DOHH2 (cell line): ENCODE results near the gene KANK4.

Experiments used
- H3F3A ChIP-seq: fragments of 200-600 bp; sonication (generic), shearing (Covaris generic); 2 replicates; pipeline ENCODE4 v1.6.0; 2016; ENCODE audit warnings: antibody characterized with exemption, mild to moderate bottlenecking; ENCODE audit not compliant: control insufficient read depth, insufficient read depth
- H3K27ac ChIP-seq: fragments of 200-600 bp; sonication (generic); 2 replicates; pipeline ENCODE4 v1.5.1; 2014; ENCODE audit warnings: low read depth, mild to moderate bottlenecking, low read length, moderate library complexity
- H3K27me3 ChIP-seq: fragments of 200-600 bp; sonication (generic); 2 replicates; pipeline ENCODE4 v1.6.1; 2014; ENCODE audit warnings: mild to moderate bottlenecking, low read length, mixed read lengths; ENCODE audit not compliant: control insufficient read depth
- H3K36me3 ChIP-seq: fragments of 200-600 bp; sonication (generic); 2 replicates; pipeline ENCODE4 v1.6.1; 2014; ENCODE audit warnings: mild to moderate bottlenecking, low read length, moderate library complexity, mixed read lengths; ENCODE audit not compliant: control insufficient read depth
- H3K4me1 ChIP-seq: fragments of 200-600 bp; sonication (generic); 2 replicates; pipeline ENCODE4 v1.6.1; 2014; ENCODE audit warnings: mild to moderate bottlenecking, low read length, mixed read lengths; ENCODE audit not compliant: control insufficient read depth
- H3K4me2 ChIP-seq: fragments of 200-600 bp; sonication (generic); 2 replicates; pipeline ENCODE4 v1.6.0; 2014; ENCODE audit warnings: mild to moderate bottlenecking, low read length, moderate library complexity
- H3K4me3 ChIP-seq: fragments of 200-600 bp; sonication (generic); 2 replicates; pipeline ENCODE4 v1.5.1; 2014; ENCODE audit warnings: mild to moderate bottlenecking, low read length, mixed read lengths
- H3K79me2 ChIP-seq: fragments of 200-600 bp; sonication (generic); 2 replicates; pipeline ENCODE4 v1.6.1; 2014; ENCODE audit warnings: mild to moderate bottlenecking, low read length, mixed read lengths; ENCODE audit not compliant: control insufficient read depth
- H3K9me2 ChIP-seq: fragments of 200-600 bp; sonication (generic); replicated peaks from 2 replicates; pipeline ENCODE4 v1.6.1; 2014; ENCODE audit warnings: mild to moderate bottlenecking, low read length, mixed read lengths; ENCODE audit not compliant: control insufficient read depth
- H3K9me3 ChIP-seq: fragments of 200-600 bp; sonication (generic); 2 replicates; pipeline ENCODE4 v1.6.1; 2014; ENCODE audit warnings: antibody characterized with exemption, low read length, mixed read lengths; ENCODE audit not compliant: control insufficient read depth, insufficient read depth
- H4K20me1 ChIP-seq: fragments of 200-600 bp; sonication (generic); 2 replicates; pipeline ENCODE4 v1.6.0; 2014; ENCODE audit warnings: low read depth, mild to moderate bottlenecking, antibody characterized with exemption, low read length, moderate library complexity; ENCODE audit not compliant: control insufficient read depth, insufficient read depth
- EZH2phosphoT487 ChIP-seq: fragments of 200-600 bp; sonication (generic); IDR thresholded peaks from 2 replicates; pipeline ENCODE4 v1.6.1; 2017; ENCODE audit warnings: borderline replicate concordance, mild to moderate bottlenecking, antibody characterized with exemption, low read length, moderate library complexity, mixed read lengths
- TF ChIP-seq, protein P1 (sequence below): fragments of 200-600 bp; sonication (generic); IDR thresholded peaks from one replicate; pipeline ENCODE4 v1.5.1; 2014; ENCODE audit warnings: antibody characterized with exemption, mild to moderate bottlenecking, low read depth, low read length; ENCODE audit not compliant: poor library complexity, severe bottlenecking

The KANK4 gene

DNA sequence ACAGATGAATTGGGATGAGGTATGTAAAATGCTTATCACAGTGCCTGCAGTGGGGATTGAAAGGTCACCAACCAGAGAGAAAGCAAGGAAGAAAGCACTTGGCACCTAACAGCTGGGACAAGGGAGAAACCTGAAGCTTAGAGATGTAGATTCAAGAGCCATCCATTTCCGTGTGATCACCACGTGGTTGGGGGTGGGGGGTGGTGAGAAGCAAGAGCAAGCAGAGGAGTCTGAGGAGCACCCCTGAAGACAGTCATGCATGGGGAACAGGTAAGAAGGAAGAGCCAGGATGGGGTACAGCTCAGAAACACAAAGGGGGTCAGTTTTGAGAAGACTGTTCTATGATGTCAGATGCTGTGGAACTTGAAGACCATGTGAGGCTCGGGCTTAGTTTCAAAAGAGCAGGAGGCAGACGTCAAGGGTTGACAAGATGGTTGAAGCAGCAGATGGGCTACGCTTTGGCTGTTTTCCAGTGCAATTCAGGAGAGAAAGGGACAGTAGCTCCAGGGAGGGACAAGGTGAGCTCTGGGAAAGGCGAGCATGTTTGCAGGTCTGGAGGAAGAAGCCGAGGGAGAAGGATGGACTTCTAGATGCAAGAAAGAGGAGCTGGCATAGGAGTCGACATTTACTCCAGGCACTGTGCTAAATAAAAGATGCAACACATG, 17.4 kb downstream of the KANK4 start:
- TF ChIP-seq EZH2phosphoT487 = no peak
- TF ChIP-seq, protein P1, sequence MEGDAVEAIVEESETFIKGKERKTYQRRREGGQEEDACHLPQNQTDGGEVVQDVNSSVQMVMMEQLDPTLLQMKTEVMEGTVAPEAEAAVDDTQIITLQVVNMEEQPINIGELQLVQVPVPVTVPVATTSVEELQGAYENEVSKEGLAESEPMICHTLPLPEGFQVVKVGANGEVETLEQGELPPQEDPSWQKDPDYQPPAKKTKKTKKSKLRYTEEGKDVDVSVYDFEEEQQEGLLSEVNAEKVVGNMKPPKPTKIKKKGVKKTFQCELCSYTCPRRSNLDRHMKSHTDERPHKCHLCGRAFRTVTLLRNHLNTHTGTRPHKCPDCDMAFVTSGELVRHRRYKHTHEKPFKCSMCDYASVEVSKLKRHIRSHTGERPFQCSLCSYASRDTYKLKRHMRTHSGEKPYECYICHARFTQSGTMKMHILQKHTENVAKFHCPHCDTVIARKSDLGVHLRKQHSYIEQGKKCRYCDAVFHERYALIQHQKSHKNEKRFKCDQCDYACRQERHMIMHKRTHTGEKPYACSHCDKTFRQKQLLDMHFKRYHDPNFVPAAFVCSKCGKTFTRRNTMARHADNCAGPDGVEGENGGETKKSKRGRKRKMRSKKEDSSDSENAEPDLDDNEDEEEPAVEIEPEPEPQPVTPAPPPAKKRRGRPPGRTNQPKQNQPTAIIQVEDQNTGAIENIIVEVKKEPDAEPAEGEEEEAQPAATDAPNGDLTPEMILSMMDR = no peak
- H3K27ac ChIP-seq = no peak overlapping the region
- H3K27me3 ChIP-seq = peaks cover 32% of the 10 kb centered on the region
- no peaks in the 10 kb centered on the region for H3F3A ChIP-seq
- no peaks in the 10 kb centered on the region for H3K4me1 ChIP-seq
- no peaks in the 10 kb centered on the region for H3K9me3 ChIP-seq
- no peaks in the 10 kb centered on the region for H4K20me1 ChIP-seq
- no peak overlapping the region for H3K4me2 ChIP-seq
- H3K4me3 ChIP-seq = no peak overlapping the region
- no peaks in the 10 kb centered on the region for H3K9me2 ChIP-seq
- no peaks in the 10 kb centered on the region for H3K79me2 ChIP-seq
- no peaks in the 10 kb centered on the region for H3K36me3 ChIP-seq

- Histone ChIP-seq H3K27ac (no peak overlapping the region), H3K27me3 (peaks cover 46% of the 10 kb centered on the region), H3K79me2 (no peaks in the 10 kb centered on the region), H3K9me2 (no peaks in the 10 kb centered on the region), H3K4me2 (no peak overlapping the region), H3K9me3 (no peaks in the 10 kb centered on the region), H3K4me3 (no peak overlapping the region), H3K36me3 (no peaks in the 10 kb centered on the region), H4K20me1 (no peaks in the 10 kb centered on the region), H3F3A (no peaks in the 10 kb centered on the region), H3K4me1 (no peaks in the 10 kb centered on the region)
- no peak for TF ChIP-seq EZH2phosphoT487
- TF ChIP-seq, protein P1 = no peak
Observed at GRCh38 chr1:62299426-62300200, 19.6 kb downstream of the KANK4 start.

GRCh38 chr1:62295921-62296491, 23.2 kb downstream of the KANK4 start:
- Histone ChIP-seq H3F3A (no peaks in the 10 kb centered on the region), H3K9me2 (no peaks in the 10 kb centered on the region), H3K27ac (no peak overlapping the region), H3K79me2 (no peaks in the 10 kb centered on the region), H3K9me3 (no peaks in the 10 kb centered on the region), H3K36me3 (no peaks in the 10 kb centered on the region), H3K4me1 (no peaks in the 10 kb centered on the region), H3K27me3 (peaks cover 46% of the 10 kb centered on the region), H4K20me1 (no peaks in the 10 kb centered on the region), H3K4me2 (no peak overlapping the region), H3K4me3 (no peak overlapping the region)
- TF ChIP-seq, protein P1 = no peak
